Transverse colon (tissue), 4 donors: Measurements from ENCODE around the gene ZHX3. TPM values are rescaled to one million over a fixed set of nuclear protein-coding genes. Genes with fewer than 3 reads are reported as not detected.

Source experiments
- DNase-seq: peaks from one replicate; pipeline ENCODE4 v3.0.0-alpha.2; 2019
- H3K27ac ChIP-seq, 4 donors: fragments of 200-600 bp; sonication (generic); 2 replicates each; pipeline ENCODE4 v1.5.1; 2016 to 2018; ENCODE audit warnings: inconsistent platforms in 4 of 4
- H3K27me3 ChIP-seq: fragments of 200-600 bp; sonication (generic); 2 replicates; pipeline ENCODE4 v1.5.1; 2017; ENCODE audit warnings: inconsistent platforms
- H3K36me3 ChIP-seq, 4 donors: fragments of 200-600 bp; sonication (generic); 2 replicates each; pipeline ENCODE4 v1.5.1; 2017 to 2019; ENCODE audit warnings: inconsistent platforms in 4 of 4
- H3K4me1 ChIP-seq, 4 donors: fragments of 200-600 bp; sonication (generic); 2 replicates each; pipeline ENCODE4 v1.5.1; 2017 to 2020; ENCODE audit warnings: inconsistent platforms in 4 of 4
- H3K4me3 ChIP-seq, 4 donors: fragments of 200-600 bp; sonication (generic); 1 replicate in 1 of 4; 2 replicates in 3 of 4; pipeline versions ENCODE4 v1.5.1 to v1.6.1; 2017 to 2019; ENCODE audit warnings: inconsistent platforms in 4 of 4
- H3K9me3 ChIP-seq, 2 donors: fragments of 200-600 bp; sonication (generic); 2 replicates each; pipeline ENCODE4 v1.5.1; 2017 to 2019; ENCODE audit warnings: inconsistent platforms in 2 of 2
- EP300 ChIP-seq: sonication (generic); formaldehyde crosslinking; IDR thresholded peaks from one replicate; pipeline ENCODE4 v1.6.1; 2017; ENCODE audit warnings: antibody characterized with exemption, low read depth
- POLR2A ChIP-seq: fragments of 450-650 bp; IDR thresholded peaks from one replicate; pipeline ENCODE4 v1.6.1; 2016; ENCODE audit warnings: antibody characterized with exemption, mild to moderate bottlenecking, moderate library complexity
- POLR2AphosphoS5 ChIP-seq, 3 donors: sonication (generic); formaldehyde crosslinking; IDR thresholded peaks; one replicate each; pipeline ENCODE4 v1.6.1; 2016; ENCODE audit warnings: antibody characterized with exemption in 3 of 3
- WGBS, 2 donors: methylation state at CpG; one replicate each; pipeline ENCODE4 v1.1.5; 2018; ENCODE audit warnings: low coverage in 1 of 2; 5-methylcytosine and 5-hydroxymethylcytosine counted together
- in situ Hi-C, 4 donors: fragments of 200-750 bp; cut with MboI; loops; one replicate each; pipeline versions ENCODE4 v1.15.0 to v1.15.1; 2017; ENCODE audit warnings: low sequenced_read_pairs in 3 of 4, low pct_ligation_motif_present in 1 of 4, low pct_unique_long_range_greater_than_20kb in 1 of 4
- intact Hi-C: fragments of 100-400 bp; cut with DNase I; formaldehyde crosslinking; loops from one replicate; pipeline ENCODE4 v1.15.1; 2023; ENCODE audit warnings: low total_unique reads
- total RNA-seq, 4 donors: library from RNA; depleted of rRNA; stranded (reverse); fragments of >200 nt; gene quantifications; one replicate each; pipeline ENCODE4 v1.1.0, GENCODE V29; 2016
- TF ChIP-seq, protein P1 (sequence below), 5 experiments: fragments of 200-600 bp in 3 of 5; fragments of 450-650 bp in 2 of 5; sonication (generic) in 3 of 5; IDR thresholded peaks; 1 replicate in 2 of 5; 2 replicates in 3 of 5; pipeline ENCODE4 v1.5.1; 2016 to 2017; ENCODE audit warnings: antibody characterized with exemption in 5 of 5, inconsistent platforms in 3 of 5, mild to moderate bottlenecking in 2 of 5, moderate library complexity in 1 of 5

ZHX3 gene
- total RNA-seq, 4 donors from 2014 or later, result 22.7 to 34.8 (median 26.4) TPM

DNA sequence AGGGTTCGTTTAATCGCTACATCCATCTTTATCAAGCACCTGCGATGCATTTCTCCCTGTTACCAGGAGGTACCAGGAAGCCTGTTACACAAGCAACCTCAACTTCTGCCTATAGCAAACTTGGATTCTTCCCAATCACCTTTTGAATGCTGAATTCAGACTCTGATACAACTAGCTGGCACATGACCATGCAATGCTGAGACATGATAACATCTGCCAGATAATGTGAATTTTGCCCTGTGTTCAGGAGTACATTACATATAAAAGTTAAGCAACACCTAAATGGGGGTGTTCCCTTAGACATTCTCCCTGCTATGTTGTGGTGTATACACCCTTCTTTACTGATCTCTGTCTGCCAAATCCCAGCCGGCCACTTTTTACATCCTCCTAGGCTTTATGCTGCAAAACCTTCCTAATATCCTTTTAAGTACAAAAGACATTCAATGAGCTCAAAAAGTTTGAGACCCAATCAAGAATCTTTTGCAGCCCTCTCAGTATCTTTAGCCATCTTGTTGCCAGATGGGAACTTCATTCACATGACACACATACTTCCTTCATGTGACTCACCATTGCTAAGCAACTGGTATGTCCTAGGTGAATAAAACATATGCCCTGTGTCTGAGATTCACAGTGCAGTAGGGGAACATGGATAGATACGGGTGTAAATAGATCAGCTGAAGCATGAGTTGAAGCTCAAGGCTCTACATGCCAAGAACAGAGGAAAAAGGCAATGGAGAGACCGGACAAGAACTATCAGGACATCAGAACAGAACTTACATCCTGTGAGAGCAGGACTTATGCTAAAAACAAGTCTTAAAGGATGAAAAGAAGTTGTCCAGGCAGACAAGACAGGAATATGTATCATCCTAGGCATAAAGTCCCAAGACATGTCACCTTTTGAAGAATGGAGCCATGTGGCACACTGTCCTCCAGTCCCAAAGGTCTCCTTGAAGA, 84.3 kb downstream of the ZHX3 start:
- Histone ChIP-seq H3K4me3 (no peak overlapping the region), H3K27ac (peak overlapping the region; percentile 23 to 69 (median 60)), H3K9me3 (no peaks in the 10 kb centered on the region), H3K4me1 (peaks cover 14 to 35% (median 17%) of the 10 kb centered on the region in 4 donors), H3K36me3 (no peaks in the 10 kb centered on the region), H3K27me3 (no peaks in the 10 kb centered on the region)
- TF ChIP-seq, protein P1, sequence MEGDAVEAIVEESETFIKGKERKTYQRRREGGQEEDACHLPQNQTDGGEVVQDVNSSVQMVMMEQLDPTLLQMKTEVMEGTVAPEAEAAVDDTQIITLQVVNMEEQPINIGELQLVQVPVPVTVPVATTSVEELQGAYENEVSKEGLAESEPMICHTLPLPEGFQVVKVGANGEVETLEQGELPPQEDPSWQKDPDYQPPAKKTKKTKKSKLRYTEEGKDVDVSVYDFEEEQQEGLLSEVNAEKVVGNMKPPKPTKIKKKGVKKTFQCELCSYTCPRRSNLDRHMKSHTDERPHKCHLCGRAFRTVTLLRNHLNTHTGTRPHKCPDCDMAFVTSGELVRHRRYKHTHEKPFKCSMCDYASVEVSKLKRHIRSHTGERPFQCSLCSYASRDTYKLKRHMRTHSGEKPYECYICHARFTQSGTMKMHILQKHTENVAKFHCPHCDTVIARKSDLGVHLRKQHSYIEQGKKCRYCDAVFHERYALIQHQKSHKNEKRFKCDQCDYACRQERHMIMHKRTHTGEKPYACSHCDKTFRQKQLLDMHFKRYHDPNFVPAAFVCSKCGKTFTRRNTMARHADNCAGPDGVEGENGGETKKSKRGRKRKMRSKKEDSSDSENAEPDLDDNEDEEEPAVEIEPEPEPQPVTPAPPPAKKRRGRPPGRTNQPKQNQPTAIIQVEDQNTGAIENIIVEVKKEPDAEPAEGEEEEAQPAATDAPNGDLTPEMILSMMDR (IDR thresholded peaks at IDR 0.05), result no peak
- TF ChIP-seq POLR2AphosphoS5 (IDR thresholded peaks at IDR 0.05) (peak in 2 of 3 donors; percentile 4 to 6), POLR2A (no peak)
- intact Hi-C loops (no loop called here), in situ Hi-C loops (no loop called here)
- 86 to 88% methylated on average over 6 of the region's 6 CpGs for WGBS, 2 donors
- DNase-seq, result no peak

DNA sequence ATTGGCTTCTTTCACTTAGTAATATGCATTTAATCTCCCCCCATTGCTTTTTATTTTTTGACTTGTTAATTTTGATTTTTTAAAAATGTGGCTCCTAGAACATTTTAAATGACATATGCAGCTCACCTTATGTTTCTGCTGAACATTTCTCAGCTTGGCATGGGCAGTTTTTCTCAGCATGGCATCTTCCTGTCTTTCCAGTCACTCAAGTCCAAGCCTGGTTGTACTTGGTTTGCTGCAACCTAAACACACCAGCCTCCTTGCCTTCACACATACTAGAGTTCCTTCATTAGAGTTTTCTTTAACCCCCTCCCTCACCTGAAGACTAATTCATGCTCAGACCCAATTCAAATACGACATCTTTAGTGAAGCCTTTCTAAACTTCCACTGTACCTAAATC, 86.4 kb downstream of the ZHX3 start:
- no peak for DNase-seq
- 87 to 90% methylated on average over 1 of the region's 1 CpG for WGBS, 2 donors
- Histone ChIP-seq H3K4me3 (no peak overlapping the region), H3K27ac (no peak overlapping the region), H3K4me1 (peaks cover 14 to 35% (median 17%) of the 10 kb centered on the region in 4 donors), H3K9me3 (no peaks in the 10 kb centered on the region), H3K27me3 (no peaks in the 10 kb centered on the region), H3K36me3 (no peaks in the 10 kb centered on the region)
- TF ChIP-seq POLR2AphosphoS5 (IDR thresholded peaks at IDR 0.05) (no peak), EP300 (no peak), POLR2A (no peak)
- TF ChIP-seq, protein P1 (IDR thresholded peaks at IDR 0.05), result no peak
- intact Hi-C loops, result loop anchor here (1.0 to 2.0 kb wide), 2 partner anchors 52 to 109 kb away; partner anchors contain the start of gene LPIN3
- in situ Hi-C loops, result no loop called here

DNA sequence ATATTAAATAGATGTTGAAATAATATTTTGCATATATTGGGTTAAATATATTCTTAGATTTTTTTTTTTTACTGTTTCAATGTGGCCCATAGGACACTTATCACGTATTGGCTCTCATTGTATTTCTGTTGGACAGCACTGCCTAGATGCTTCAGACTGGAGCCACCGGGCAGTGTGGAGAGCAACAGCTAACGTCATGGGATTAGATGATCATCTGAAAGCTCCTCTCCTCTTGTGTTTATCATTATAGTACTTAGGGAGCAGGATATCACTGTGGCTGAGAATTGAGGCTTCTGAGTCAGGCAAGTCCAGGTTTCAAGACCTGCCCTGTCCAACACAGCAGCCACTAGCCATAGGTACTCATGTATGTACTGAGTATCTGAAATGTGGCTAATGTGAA, 87.4 kb downstream of the ZHX3 start:
- TF ChIP-seq, protein P1 (IDR thresholded peaks at IDR 0.05), result no peak
- TF ChIP-seq EP300, result no peak
- no peak for TF ChIP-seq POLR2AphosphoS5 (IDR thresholded peaks at IDR 0.05)
- WGBS, 2 donors, result 79 to 81% methylated on average over 3 of the region's 3 CpGs
- intact Hi-C loops (loop anchor here (2.0 kb wide), 1 partner anchor 51 kb away; no protein-coding TSS in a partner anchor), in situ Hi-C loops (no loop called here)
- Histone ChIP-seq H3K27me3 (no peaks in the 10 kb centered on the region), H3K27ac (no peak overlapping the region), H3K4me3 (no peak overlapping the region), H3K36me3 (no peaks in the 10 kb centered on the region), H3K4me1 (peaks cover 14 to 35% (median 17%) of the 10 kb centered on the region in 4 donors), H3K9me3 (no peaks in the 10 kb centered on the region)
- DNase-seq, result no peak

DNA sequence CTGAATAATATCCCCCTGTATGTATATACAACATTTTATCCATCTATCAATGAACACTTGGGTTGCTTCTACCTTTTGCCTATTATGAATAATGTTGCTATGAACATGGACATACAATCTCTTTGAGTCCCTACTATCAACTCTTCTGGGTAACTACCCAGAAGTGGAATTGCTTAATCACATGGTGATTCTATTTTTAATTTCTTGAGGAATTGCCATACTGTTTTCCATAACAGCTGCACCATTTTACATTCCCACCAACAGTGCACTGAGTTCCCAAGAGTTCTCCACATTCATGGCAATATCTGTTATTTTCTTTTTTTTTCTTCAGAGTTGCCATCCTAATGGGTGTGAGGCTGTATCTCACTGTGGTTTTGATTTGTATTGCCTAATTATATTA, 88.3 kb downstream of the ZHX3 start:
- Histone ChIP-seq H3K9me3 (no peaks in the 10 kb centered on the region), H3K4me1 (peaks cover 12 to 26% (median 14%) of the 10 kb centered on the region in 4 donors), H3K36me3 (no peaks in the 10 kb centered on the region), H3K27me3 (no peaks in the 10 kb centered on the region), H3K27ac (no peak overlapping the region), H3K4me3 (no peak overlapping the region)
- no peak for DNase-seq
- TF ChIP-seq, protein P1 (IDR thresholded peaks at IDR 0.05), result no peak
- TF ChIP-seq POLR2A (no peak), EP300 (no peak), POLR2AphosphoS5 (IDR thresholded peaks at IDR 0.05) (no peak)
- in situ Hi-C loops (loop anchor here in 1 of 4 donors (10.0 kb wide), 1 partner anchor 54 kb away; no protein-coding TSS in a partner anchor), intact Hi-C loops (no loop called here)
